ENCODE measurements around the gene PXDN.

PXDN gene

DNA sequence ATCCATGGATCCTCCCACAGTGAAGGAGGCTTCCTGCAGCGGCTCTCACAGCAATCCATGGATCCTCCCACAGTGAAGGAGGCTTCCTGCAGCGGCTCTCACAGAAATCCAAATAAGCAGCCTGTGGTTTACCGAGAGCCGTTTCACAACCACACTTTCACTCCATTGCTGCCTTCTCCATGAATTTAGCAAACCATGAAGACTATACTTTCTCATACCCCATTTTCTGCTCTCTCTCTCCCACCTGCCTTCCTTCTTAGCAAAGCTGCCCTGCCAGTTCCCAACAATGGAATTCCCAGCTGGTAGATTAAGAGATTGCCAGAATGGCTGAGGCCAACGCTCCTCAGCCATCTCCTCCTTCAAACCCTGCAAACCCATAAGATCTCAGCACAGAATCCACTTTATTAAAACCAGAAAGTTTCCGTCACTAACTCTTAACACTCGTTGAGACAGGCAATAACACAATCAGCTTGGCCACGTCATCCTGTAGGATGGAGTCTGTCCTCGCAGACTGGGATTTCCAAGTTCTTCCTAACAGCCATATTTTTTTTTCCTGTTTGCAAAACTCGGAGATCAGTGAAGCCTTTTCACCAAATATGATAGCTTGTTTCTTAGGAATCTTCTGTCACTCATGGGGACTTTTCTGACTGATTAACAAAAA lies 162.2 kb downstream of the PXDN start:
- DNase-seq (ENCODE audit: low read depth): no peak
- H3K4me3 ChIP-seq (ENCODE audit: low read depth, low read length): no peak overlapping the region
- TF ChIP-seq CTCF (conservative IDR thresholded peaks at IDR 0.05; ENCODE audit: low read depth, low read length): no peak

All from choroid plexus epithelial cell (primary cell).